Lower lobe of right lung (tissue), 2 donors: Measurements from ENCODE around the gene FBLN2. TPM values are rescaled to one million over a fixed set of nuclear protein-coding genes. Genes with fewer than 3 reads are reported as not detected.
A peak's percentile ranks its signal among the peaks of the same experiment; 100 is the strongest.

Experiments used
- ATAC-seq, 2 donors: fragments of 200-7000 bp; cut with Tn5 transposase; one replicate each; pipeline ENCODE4 v1.9.1; 2020 to 2022; ENCODE audit warnings: mild to moderate bottlenecking in 2 of 2, moderate library complexity in 2 of 2
- DNase-seq: peaks from one replicate; pipeline ENCODE4 v3.0.0-alpha.2; 2020
- H3K27ac ChIP-seq: fragments of 200-600 bp; one replicate; pipeline ENCODE4 v1.8.0; 2022
- H3K27me3 ChIP-seq: fragments of 200-600 bp; one replicate; pipeline ENCODE4 v1.8.0; 2022; ENCODE audit warnings: low read depth
- H3K36me3 ChIP-seq: fragments of 200-600 bp; one replicate; pipeline ENCODE4 v1.8.0; 2022; ENCODE audit warnings: mild to moderate bottlenecking
- H3K4me1 ChIP-seq: fragments of 200-600 bp; one replicate; pipeline ENCODE4 v1.8.0; 2022
- H3K4me3 ChIP-seq: fragments of 200-600 bp; one replicate; pipeline ENCODE4 v1.8.0; 2022; ENCODE audit warnings: mild to moderate bottlenecking
- H3K9me3 ChIP-seq: fragments of 200-600 bp; one replicate; pipeline ENCODE4 v1.8.0; 2022
- CTCF ChIP-seq: fragments of 200-600 bp; IDR thresholded peaks from one replicate; pipeline ENCODE4 v1.8.0; 2022; ENCODE audit warnings: antibody characterized with exemption, mild to moderate bottlenecking
- intact Hi-C: fragments of 100-400 bp; cut with DNase I; formaldehyde crosslinking; loops from one replicate; pipeline ENCODE4 v1.11.0; 2022
- total RNA-seq: library from RNA; stranded (reverse); fragmentation: NEBNext Ultra II Directional; extraction: Animal tissue kit (Norgen Biotek cat#: 25700); gene quantifications from one replicate; pipeline ENCODE4 v1.2.1, GENCODE V29; 2021
- donor health status: DM: no; HTN: yes; CAD: no; lungs with severe emphysema.

Gene FBLN2
- total RNA-seq, 1 donor from 2014 or later: 40.8 TPM

GRCh38 chr3:13613343-13614190, 64.6 kb downstream of the FBLN2 start:
- H3K27me3 ChIP-seq: no peaks in the 10 kb centered on the region
- TF ChIP-seq CTCF: no peak
- H3K4me3 ChIP-seq: no peak overlapping the region
- DNase-seq: no peak
- intact Hi-C loops: no loop called here
- no peaks in the 10 kb centered on the region for H3K36me3 ChIP-seq
- no peaks in the 10 kb centered on the region for H3K4me1 ChIP-seq
- no peaks in the 10 kb centered on the region for H3K9me3 ChIP-seq
- no peak for ATAC-seq
- no peak overlapping the region for H3K27ac ChIP-seq

GRCh38 chr3:13614607-13615006, 65.7 kb downstream of the FBLN2 start:
- no peaks in the 10 kb centered on the region for H3K9me3 ChIP-seq
- no peak for ATAC-seq
- H3K4me1 ChIP-seq: no peaks in the 10 kb centered on the region
- no peak overlapping the region for H3K27ac ChIP-seq
- H3K36me3 ChIP-seq: no peaks in the 10 kb centered on the region
- no peaks in the 10 kb centered on the region for H3K27me3 ChIP-seq
- DNase-seq: no peak
- H3K4me3 ChIP-seq: no peak overlapping the region
- intact Hi-C loops: no loop called here
- TF ChIP-seq CTCF: no peak

GRCh38 chr3:13615019-13615528, 66.1 kb downstream of the FBLN2 start:
- ATAC-seq (no peak), DNase-seq (no peak)
- H3K27ac ChIP-seq: no peak overlapping the region
- intact Hi-C loops: no loop called here
- no peak for TF ChIP-seq CTCF
- no peaks in the 10 kb centered on the region for H3K9me3 ChIP-seq
- no peaks in the 10 kb centered on the region for H3K36me3 ChIP-seq
- H3K4me3 ChIP-seq: no peak overlapping the region
- H3K27me3 ChIP-seq: no peaks in the 10 kb centered on the region
- H3K4me1 ChIP-seq: no peaks in the 10 kb centered on the region

GRCh38 chr3:13616359-13616758, 67.4 kb downstream of the FBLN2 start:
- TF ChIP-seq CTCF: no peak
- Histone ChIP-seq H3K9me3 (no peaks in the 10 kb centered on the region), H3K4me3 (no peak overlapping the region), H3K4me1 (no peaks in the 10 kb centered on the region), H3K27me3 (no peaks in the 10 kb centered on the region), H3K27ac (no peak overlapping the region), H3K36me3 (no peaks in the 10 kb centered on the region)
- ATAC-seq: no peak
- DNase-seq: peak; percentile 22
- intact Hi-C loops: no loop called here

- Histone ChIP-seq H3K27me3 (no peaks in the 10 kb centered on the region), H3K9me3 (no peaks in the 10 kb centered on the region), H3K4me3 (no peak overlapping the region), H3K27ac (no peak overlapping the region), H3K4me1 (no peaks in the 10 kb centered on the region), H3K36me3 (no peaks in the 10 kb centered on the region)
- no peak for TF ChIP-seq CTCF
- no peak for ATAC-seq
- intact Hi-C loops: no loop called here
- no peak for DNase-seq
Measured at GRCh38 chr3:13617097-13617738, 68.3 kb downstream of the FBLN2 start.
